Prostate gland (tissue), 2 donors: ENCODE measurements around the gene SOX10. TPM values are rescaled to one million over a fixed set of nuclear protein-coding genes. Genes with fewer than 3 reads are reported as not detected.

Experiments
- DNase-seq: peaks from one replicate; pipeline ENCODE4 v3.0.0-alpha.2; 2019; ENCODE audit warnings: low spot score
- H3K27ac ChIP-seq, 2 donors: fragments of 200-600 bp; sonication (generic); 2 replicates each; pipeline ENCODE4 v1.5.1; 2017 to 2019
- H3K27me3 ChIP-seq: fragments of 200-600 bp; sonication (generic); replicated peaks from 2 replicates; pipeline ENCODE4 v1.5.1; 2019; ENCODE audit not compliant: insufficient read depth
- H3K36me3 ChIP-seq, 2 donors: fragments of 200-600 bp; sonication (generic); 1 replicate in 1 of 2; 2 replicates in 1 of 2; pipeline versions ENCODE4 v1.5.1 to v1.8.1; 2017 to 2019
- H3K4me1 ChIP-seq: fragments of 200-600 bp; sonication (generic); replicated peaks from 2 replicates; pipeline ENCODE4 v1.5.1; 2019
- H3K4me3 ChIP-seq, 2 donors: fragments of 200-600 bp; sonication (generic); 2 replicates each; pipeline ENCODE4 v1.5.1; 2017 to 2019
- H3K9me3 ChIP-seq: fragments of 200-600 bp; sonication (generic); 2 replicates; pipeline ENCODE4 v1.5.1; 2017
- CTCF ChIP-seq, 4 experiments: fragments of 200-600 bp in 2 of 4; fragments of 450-650 bp in 2 of 4; sonication (generic) in 2 of 4; IDR thresholded peaks; 1 replicate in 3 of 4; 2 replicates in 1 of 4; pipeline ENCODE4 v1.5.1; 2016 to 2019; ENCODE audit warnings: antibody characterized with exemption in 4 of 4, mild to moderate bottlenecking in 2 of 4, moderate library complexity in 2 of 4
- POLR2A ChIP-seq: fragments of 450-650 bp; IDR thresholded peaks from one replicate; pipeline ENCODE4 v1.6.1; 2016; ENCODE audit warnings: antibody characterized with exemption, mild to moderate bottlenecking
- POLR2AphosphoS5 ChIP-seq: sonication (generic); formaldehyde crosslinking; IDR thresholded peaks from one replicate; pipeline ENCODE4 v1.6.1; 2017; ENCODE audit warnings: antibody characterized with exemption
- WGBS: methylation state at CpG from one replicate; pipeline ENCODE4 v1.1.5; 2018; 5-methylcytosine and 5-hydroxymethylcytosine counted together
- intact Hi-C: fragments of 100-400 bp; cut with DNase I; formaldehyde crosslinking; loops from one replicate; pipeline ENCODE4 v1.14.2; 2022
- total RNA-seq, 2 donors: library from RNA; depleted of rRNA; stranded (reverse); fragments of >200 nt; gene quantifications; one replicate each; pipeline ENCODE4 v1.1.0, GENCODE V29; 2016

SOX10 gene
- total RNA-seq, 2 donors from 2014 or later: 3.3 to 8.1 TPM

GRCh38 chr22:38005943-38006342 is 21.6 kb upstream of the SOX10 start:
- TF ChIP-seq POLR2AphosphoS5: no peak
- no peak for TF ChIP-seq CTCF (IDR thresholded peaks at IDR 0.05)
- TF ChIP-seq POLR2A: no peak
- 95% methylated on average over 6 of the region's 6 CpGs for WGBS
- Histone ChIP-seq H3K9me3 (no peaks in the 10 kb centered on the region), H3K4me1 (no peaks in the 10 kb centered on the region), H3K27me3 (no peaks in the 10 kb centered on the region), H3K4me3 (no peak overlapping the region), H3K36me3 (no peaks in the 10 kb centered on the region), H3K27ac (no peak overlapping the region)
- DNase-seq: no peak
- intact Hi-C loops: no loop called here

- peak; percentile 46 for DNase-seq
- TF ChIP-seq CTCF (IDR thresholded peaks at IDR 0.05): no peak
- TF ChIP-seq POLR2AphosphoS5: peak; percentile 66
- H3K9me3 ChIP-seq: no peaks in the 10 kb centered on the region
- H3K36me3 ChIP-seq: no peaks in the 10 kb centered on the region
- no peaks in the 10 kb centered on the region for H3K27me3 ChIP-seq
- intact Hi-C loops: no loop called here
- WGBS: 30% methylated on average over 16 of the region's 16 CpGs
- no peaks in the 10 kb centered on the region for H3K4me1 ChIP-seq
- H3K4me3 ChIP-seq: no peak overlapping the region
- no peak overlapping the region for H3K27ac ChIP-seq
These were observed 15.4 kb upstream of the SOX10 start for GRCh38 chr22:37999640-38000272.

- DNase-seq: no peak
- 73% methylated on average over 10 of the region's 10 CpGs for WGBS
- Histone ChIP-seq H3K4me3 (no peak overlapping the region), H3K27me3 (no peaks in the 10 kb centered on the region), H3K4me1 (no peaks in the 10 kb centered on the region), H3K36me3 (no peaks in the 10 kb centered on the region), H3K9me3 (no peaks in the 10 kb centered on the region), H3K27ac (no peak overlapping the region)
- intact Hi-C loops: no loop called here
- TF ChIP-seq POLR2AphosphoS5: no peak
- TF ChIP-seq CTCF (IDR thresholded peaks at IDR 0.05): no peak
- TF ChIP-seq POLR2A: no peak
These were observed 14.9 kb upstream of the SOX10 start for GRCh38 chr22:37999236-37999635.

- Histone ChIP-seq H3K27ac (no peak overlapping the region), H3K4me1 (no peaks in the 10 kb centered on the region), H3K36me3 (no peaks in the 10 kb centered on the region), H3K27me3 (no peaks in the 10 kb centered on the region), H3K4me3 (no peak overlapping the region), H3K9me3 (no peaks in the 10 kb centered on the region)
- no peak for TF ChIP-seq CTCF (IDR thresholded peaks at IDR 0.05)
- no peak for TF ChIP-seq POLR2AphosphoS5
- TF ChIP-seq POLR2A: no peak
- WGBS: 60% methylated on average over 7 of the region's 7 CpGs
- intact Hi-C loops: no loop called here
- no peak for DNase-seq
These were observed 14.2 kb upstream of the SOX10 start for GRCh38 chr22:37998543-37998942.

- intact Hi-C loops: no loop called here
- Histone ChIP-seq H3K4me1 (no peaks in the 10 kb centered on the region), H3K4me3 (no peak overlapping the region), H3K27me3 (no peaks in the 10 kb centered on the region), H3K9me3 (no peaks in the 10 kb centered on the region), H3K27ac (peak overlapping the region in 1 of 2 donors; percentile 13), H3K36me3 (no peaks in the 10 kb centered on the region)
- WGBS: 80% methylated on average over 8 of the region's 8 CpGs
- TF ChIP-seq CTCF (IDR thresholded peaks at IDR 0.05): no peak
- TF ChIP-seq POLR2A: no peak
- no peak for TF ChIP-seq POLR2AphosphoS5
- DNase-seq: no peak
These were observed 12.3 kb upstream of the SOX10 start for GRCh38 chr22:37996515-37997246.
